Smooth muscle cell of the brain vasculature (primary cell): ENCODE data around the gene ABHD17C.

ENCODE experiments used
- DNase-seq: peaks from one replicate; pipeline ENCODE4 v3.0.0-alpha.2; 2012; ENCODE audit warnings: low read depth, low spot score

The ABHD17C gene

GRCh38 chr15:80787316-80787715, 92.2 kb downstream of the ABHD17C start:
- DNase-seq: no peak

GRCh38 chr15:80788536-80788935, 93.4 kb downstream of the ABHD17C start:
- DNase-seq: no peak

- DNase-seq: no peak
These were observed 94.2 kb downstream of the ABHD17C start for GRCh38 chr15:80789296-80789695.

GRCh38 chr15:80789796-80790195, 94.7 kb downstream of the ABHD17C start:
- DNase-seq: no peak

GRCh38 chr15:80790236-80790635, 95.1 kb downstream of the ABHD17C start:
- DNase-seq: no peak

- DNase-seq: no peak
These were observed 95.9 kb downstream of the ABHD17C start for GRCh38 chr15:80791004-80791403.

GRCh38 chr15:80796407-80796806, 101.3 kb downstream of the ABHD17C start:
- no peak for DNase-seq

GRCh38 chr15:80798911-80799310, 103.8 kb downstream of the ABHD17C start:
- no peak for DNase-seq

GRCh38 chr15:80800067-80800466, 105.0 kb downstream of the ABHD17C start:
- no peak for DNase-seq

- no peak for DNase-seq
These were observed 107.0 kb downstream of the ABHD17C start for GRCh38 chr15:80801891-80802680.

GRCh38 chr15:80803580-80804525, 108.7 kb downstream of the ABHD17C start:
- no peak for DNase-seq

GRCh38 chr15:80804970-80805495, 109.9 kb downstream of the ABHD17C start:
- no peak for DNase-seq
